Peyer's patch (tissue), 4 donors: ENCODE data around the gene ASPDH. TPM values are rescaled to one million over a fixed set of nuclear protein-coding genes. Genes with fewer than 3 reads are reported as not detected.

Experiments used
- DNase-seq, 3 donors: peaks; one replicate each; pipeline ENCODE4 v3.0.0-alpha.2; 2017 to 2019
- H3K27ac ChIP-seq, 4 donors: fragments of 200-600 bp; sonication (generic); one replicate each; pipeline ENCODE4 v1.5.1; 2016 to 2019
- H3K27me3 ChIP-seq, 2 donors: fragments of 200-600 bp; sonication (generic); one replicate each; pipeline ENCODE4 v1.5.1; 2019
- H3K36me3 ChIP-seq, 3 donors: fragments of 200-600 bp; sonication (generic); one replicate each; pipeline ENCODE4 v1.5.1; 2016 to 2019
- H3K4me1 ChIP-seq, 4 donors: fragments of 200-600 bp; sonication (generic); one replicate each; pipeline ENCODE4 v1.5.1; 2016 to 2019
- H3K4me3 ChIP-seq, 4 donors: fragments of 200-600 bp; sonication (generic); 1 replicate in 3 of 4; 2 replicates in 1 of 4; pipeline ENCODE4 v1.5.1; 2016 to 2019; ENCODE audit warnings: mild to moderate bottlenecking in 1 of 4
- H3K9me3 ChIP-seq, 4 donors: fragments of 200-600 bp; sonication (generic); one replicate each; pipeline ENCODE4 v1.5.1; 2016 to 2019; ENCODE audit warnings: mild to moderate bottlenecking in 1 of 4
- POLR2A ChIP-seq, 2 donors: fragments of 450-650 bp; IDR thresholded peaks; one replicate each; pipeline ENCODE4 v1.5.1; 2017; ENCODE audit warnings: antibody characterized with exemption in 2 of 2, mild to moderate bottlenecking in 2 of 2, moderate library complexity in 2 of 2
- total RNA-seq, 4 donors: library from RNA; depleted of rRNA; stranded (reverse); fragments of >200 nt; gene quantifications; one replicate each; pipeline ENCODE4 v1.1.0, GENCODE V29; 2016
- TF ChIP-seq, protein P1 (sequence below), 6 experiments: fragments of 450-650 bp in 4 of 6; fragments of 200-600 bp in 2 of 6; sonication (generic) in 1 of 6; IDR thresholded peaks; one replicate each; pipeline ENCODE4 v1.5.1; 2017 to 2019; ENCODE audit warnings: antibody characterized with exemption in 6 of 6, mild to moderate bottlenecking in 3 of 6, moderate library complexity in 1 of 6

The ASPDH gene
- total RNA-seq, 4 donors from 2014 or later = 1.6 to 31.9 (median 4.5) TPM; not detected in 1

DNA sequence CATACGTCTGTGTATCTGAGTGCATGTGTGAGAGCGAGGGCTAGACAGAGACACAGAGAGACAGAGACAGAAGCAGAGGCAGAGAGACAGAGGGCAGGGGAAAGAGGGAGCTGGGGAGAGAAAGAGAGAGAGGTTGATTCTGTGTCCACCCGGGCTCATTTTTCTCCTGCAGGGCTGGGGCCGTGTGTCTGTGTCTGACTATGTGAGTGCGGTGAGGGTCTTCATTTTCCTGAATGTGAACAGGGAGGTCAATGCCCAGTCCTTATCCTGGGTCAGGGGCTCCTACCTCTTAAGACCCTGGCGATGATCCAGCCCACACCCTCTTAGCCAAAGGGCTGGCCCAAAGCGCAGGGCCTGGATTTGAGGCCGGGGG lies 36.9 kb upstream of the ASPDH start:
- Histone ChIP-seq H3K9me3 (no peaks in the 10 kb centered on the region), H3K4me1 (no peaks in the 10 kb centered on the region), H3K4me3 (peak overlapping the region in 2 of 4 donors; percentile 9 to 21), H3K36me3 (no peaks in the 10 kb centered on the region), H3K27me3 (no peaks in the 10 kb centered on the region), H3K27ac (no peak overlapping the region)
- no peak for DNase-seq
- no peak for TF ChIP-seq POLR2A (IDR thresholded peaks at IDR 0.05)
- TF ChIP-seq, protein P1, sequence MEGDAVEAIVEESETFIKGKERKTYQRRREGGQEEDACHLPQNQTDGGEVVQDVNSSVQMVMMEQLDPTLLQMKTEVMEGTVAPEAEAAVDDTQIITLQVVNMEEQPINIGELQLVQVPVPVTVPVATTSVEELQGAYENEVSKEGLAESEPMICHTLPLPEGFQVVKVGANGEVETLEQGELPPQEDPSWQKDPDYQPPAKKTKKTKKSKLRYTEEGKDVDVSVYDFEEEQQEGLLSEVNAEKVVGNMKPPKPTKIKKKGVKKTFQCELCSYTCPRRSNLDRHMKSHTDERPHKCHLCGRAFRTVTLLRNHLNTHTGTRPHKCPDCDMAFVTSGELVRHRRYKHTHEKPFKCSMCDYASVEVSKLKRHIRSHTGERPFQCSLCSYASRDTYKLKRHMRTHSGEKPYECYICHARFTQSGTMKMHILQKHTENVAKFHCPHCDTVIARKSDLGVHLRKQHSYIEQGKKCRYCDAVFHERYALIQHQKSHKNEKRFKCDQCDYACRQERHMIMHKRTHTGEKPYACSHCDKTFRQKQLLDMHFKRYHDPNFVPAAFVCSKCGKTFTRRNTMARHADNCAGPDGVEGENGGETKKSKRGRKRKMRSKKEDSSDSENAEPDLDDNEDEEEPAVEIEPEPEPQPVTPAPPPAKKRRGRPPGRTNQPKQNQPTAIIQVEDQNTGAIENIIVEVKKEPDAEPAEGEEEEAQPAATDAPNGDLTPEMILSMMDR (IDR thresholded peaks at IDR 0.05) = no peak

DNA sequence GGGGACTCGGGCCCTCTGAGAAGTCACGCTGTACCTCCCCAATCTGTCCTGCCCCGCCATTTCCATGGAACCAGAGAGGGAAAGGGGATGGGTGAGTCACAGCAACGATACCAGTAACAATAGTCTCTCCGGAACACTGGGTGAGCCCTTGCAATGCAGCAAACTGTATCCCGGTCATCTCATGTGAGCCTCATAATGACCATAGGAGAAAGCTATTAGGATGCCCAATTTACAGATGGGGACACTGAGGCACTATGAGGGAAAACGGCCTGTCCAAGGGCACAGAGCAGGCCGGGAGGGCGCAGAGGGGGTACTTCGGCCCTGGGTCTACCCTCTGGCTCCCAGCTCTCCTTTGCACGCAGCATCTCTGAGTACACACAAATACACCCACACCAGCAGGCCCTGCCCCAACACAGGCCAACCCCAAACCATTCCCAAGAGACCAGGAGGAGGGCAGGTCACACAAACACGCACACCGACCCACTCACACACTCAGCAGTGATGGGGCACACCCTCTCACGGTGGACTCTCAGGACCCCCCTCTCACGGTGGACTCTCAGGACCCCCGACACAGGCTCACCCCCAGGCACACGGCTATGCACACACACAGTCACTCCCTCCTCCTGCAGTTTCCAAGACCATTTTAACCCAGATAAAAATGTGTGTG lies 36.3 kb upstream of the ASPDH start:
- TF ChIP-seq POLR2A (IDR thresholded peaks at IDR 0.05) = no peak
- TF ChIP-seq, protein P1 (IDR thresholded peaks at IDR 0.05) = no peak
- no peaks in the 10 kb centered on the region for H3K9me3 ChIP-seq
- H3K4me1 ChIP-seq = no peaks in the 10 kb centered on the region
- H3K36me3 ChIP-seq = no peaks in the 10 kb centered on the region
- H3K27ac ChIP-seq = no peak overlapping the region
- H3K27me3 ChIP-seq = no peaks in the 10 kb centered on the region
- DNase-seq = no peak
- H3K4me3 ChIP-seq = no peak overlapping the region

DNA sequence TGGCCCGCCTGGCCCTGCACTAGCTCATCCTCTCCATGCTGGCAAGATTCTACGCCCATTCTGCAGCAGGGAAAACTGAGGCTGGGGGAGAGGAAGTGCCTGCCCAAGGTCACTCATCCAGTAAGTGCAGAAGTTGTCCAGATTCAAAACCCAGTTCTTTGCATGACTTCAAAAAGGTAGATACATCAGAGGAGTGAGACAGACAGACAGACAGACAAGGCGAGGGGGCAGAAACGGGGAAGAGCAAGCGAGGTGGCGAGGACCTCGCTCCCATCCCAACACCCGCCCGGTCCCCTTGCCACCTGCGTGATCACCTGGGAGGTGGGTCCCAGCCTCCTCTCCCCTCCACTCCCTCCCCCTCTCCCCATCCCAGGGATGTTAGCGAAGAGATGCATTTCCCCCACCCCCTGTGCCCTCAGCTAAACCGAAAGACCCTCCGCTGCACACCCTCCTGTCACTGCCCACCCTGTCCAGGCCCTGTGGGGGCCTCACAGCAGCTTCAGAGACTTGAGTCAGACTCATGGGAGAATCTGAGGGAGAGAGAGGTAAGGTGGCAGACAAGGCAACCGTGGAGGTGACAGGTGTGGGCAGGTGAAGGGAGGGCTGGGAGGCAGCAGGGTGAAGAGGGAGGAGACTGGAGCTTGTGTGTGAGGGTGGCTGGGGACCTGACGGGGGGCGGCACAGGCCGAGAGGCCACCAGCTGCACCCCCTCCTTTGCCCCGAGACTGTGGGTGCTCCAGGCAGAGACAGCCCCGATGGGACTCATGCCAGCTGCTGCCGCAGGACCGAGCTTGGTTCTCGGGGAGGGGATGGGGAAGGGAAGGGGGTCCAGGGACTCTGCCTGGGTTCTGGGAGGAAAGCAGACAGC lies 35.6 kb upstream of the ASPDH start:
- Histone ChIP-seq H3K36me3 (no peaks in the 10 kb centered on the region), H3K4me1 (no peaks in the 10 kb centered on the region), H3K27ac (no peak overlapping the region), H3K27me3 (no peaks in the 10 kb centered on the region), H3K4me3 (no peak overlapping the region), H3K9me3 (no peaks in the 10 kb centered on the region)
- no peak for DNase-seq
- TF ChIP-seq, protein P1 (IDR thresholded peaks at IDR 0.05) = no peak
- TF ChIP-seq POLR2A (IDR thresholded peaks at IDR 0.05) = no peak

DNA sequence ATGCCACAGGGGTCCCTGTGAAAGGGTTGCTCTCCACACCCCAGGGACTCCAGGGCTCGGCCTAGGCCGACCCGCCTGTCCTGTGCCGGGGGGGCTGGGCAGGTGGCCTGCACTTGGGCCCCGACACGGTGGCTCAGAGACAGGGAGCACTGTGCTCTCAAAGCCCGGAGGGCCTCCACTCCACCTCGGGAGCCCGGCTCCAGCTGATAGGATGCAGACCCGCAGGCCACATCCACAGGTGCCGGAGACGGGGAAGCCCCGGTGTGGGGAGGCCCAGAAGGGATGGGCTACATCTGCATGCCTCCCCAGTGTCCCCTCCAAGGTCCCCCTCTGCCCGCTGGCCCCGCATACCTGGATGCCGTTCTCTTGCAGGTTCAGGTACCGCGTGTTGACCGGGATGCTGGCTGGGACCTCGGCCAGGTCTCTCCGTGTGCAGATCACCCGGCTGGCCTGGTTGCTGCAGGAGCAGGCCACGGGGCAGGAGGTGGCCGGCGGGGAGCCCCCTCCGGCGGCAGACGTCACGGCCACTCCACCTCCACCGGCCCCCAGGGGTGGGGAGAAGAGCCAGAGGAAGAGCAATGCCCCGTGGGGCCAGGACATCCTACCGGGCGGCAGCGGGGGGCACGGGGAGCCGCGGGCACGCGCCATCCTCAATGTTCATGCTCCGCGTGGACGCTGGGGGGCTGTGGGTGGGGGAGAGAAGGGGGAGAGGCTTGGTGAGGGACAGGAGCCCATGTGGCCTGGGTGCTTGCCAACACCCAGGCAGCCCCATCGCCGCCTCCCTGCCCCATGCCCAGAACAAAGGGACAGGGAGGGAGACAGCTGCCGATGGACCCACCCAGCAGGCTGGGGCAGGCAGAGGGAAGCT lies 34.7 kb upstream of the ASPDH start:
- TF ChIP-seq POLR2A (IDR thresholded peaks at IDR 0.05) = no peak
- TF ChIP-seq, protein P1 (IDR thresholded peaks at IDR 0.05) = no peak
- Histone ChIP-seq H3K4me1 (no peaks in the 10 kb centered on the region), H3K4me3 (no peak overlapping the region), H3K36me3 (no peaks in the 10 kb centered on the region), H3K9me3 (no peaks in the 10 kb centered on the region), H3K27me3 (no peaks in the 10 kb centered on the region), H3K27ac (no peak overlapping the region)
- DNase-seq = no peak

DNA sequence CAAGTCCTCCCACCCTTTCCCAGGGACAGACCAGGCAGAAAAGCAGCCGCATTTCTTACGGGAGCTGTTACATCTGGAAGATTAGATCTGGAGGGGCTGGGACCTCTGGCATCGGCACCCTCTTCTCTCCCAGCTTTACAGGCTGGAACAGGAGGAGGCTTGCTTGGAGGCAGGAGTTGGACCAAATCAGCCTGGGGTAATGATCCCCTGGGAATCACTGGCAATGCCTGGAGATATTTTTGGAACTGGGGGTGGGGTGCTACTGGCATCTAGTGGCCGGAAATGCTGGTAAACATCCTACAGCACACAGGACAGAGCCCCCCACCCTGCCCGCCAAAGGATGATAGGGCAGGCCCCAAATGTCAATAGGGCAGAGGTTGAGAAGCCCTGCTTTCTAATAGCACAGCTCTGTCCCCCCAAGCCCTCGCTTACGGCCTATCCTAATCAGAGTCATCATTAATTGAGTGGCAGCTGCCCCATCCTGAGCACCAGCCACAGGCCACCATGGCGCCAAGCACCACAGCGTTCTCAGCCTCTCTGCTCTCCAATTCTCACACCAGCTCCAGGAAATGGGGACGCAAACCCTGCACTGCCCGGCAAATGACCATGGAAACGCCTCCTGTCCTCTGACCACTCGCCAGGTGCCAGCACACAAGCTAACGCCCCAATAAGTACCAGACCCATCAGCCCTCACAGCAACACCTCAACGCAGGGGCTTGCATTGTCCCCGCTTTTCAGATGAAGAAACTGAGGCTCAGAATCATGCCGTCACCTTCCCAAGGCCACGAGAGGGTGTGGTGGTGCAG lies 33.9 kb upstream of the ASPDH start:
- H3K27ac ChIP-seq = no peak overlapping the region
- TF ChIP-seq POLR2A (IDR thresholded peaks at IDR 0.05) = no peak
- TF ChIP-seq, protein P1 (IDR thresholded peaks at IDR 0.05) = no peak
- no peak overlapping the region for H3K4me3 ChIP-seq
- no peaks in the 10 kb centered on the region for H3K27me3 ChIP-seq
- H3K36me3 ChIP-seq = no peaks in the 10 kb centered on the region
- DNase-seq = no peak
- no peaks in the 10 kb centered on the region for H3K9me3 ChIP-seq
- no peaks in the 10 kb centered on the region for H3K4me1 ChIP-seq
